DND-41 (cell line): ENCODE data around the gene SRMS.

Experiments used
- CTCF ChIP-seq: IDR thresholded peaks from 2 replicates; pipeline ENCODE4 v1.5.1; 2012; ENCODE audit warnings: borderline replicate concordance, low read length, moderate library complexity, mild to moderate bottlenecking; ENCODE audit not compliant: poor library complexity, severe bottlenecking; ENCODE audit errors: extremely low read depth
- EZH2 ChIP-seq: IDR thresholded peaks from 3 replicates; pipeline ENCODE4 v1.6.1; 2012; ENCODE audit warnings: borderline replicate concordance, low read depth, mild to moderate bottlenecking, moderate library complexity, low read length, inconsistent platforms; ENCODE audit not compliant: severe bottlenecking

GRCh38 chr20:63497138-63497945 lies 50.2 kb downstream of the SRMS start:
- TF ChIP-seq EZH2 = no peak
- TF ChIP-seq CTCF = no peak
